IPS-NIHi7 (cell line): ENCODE results near the gene RPS14.

ENCODE experiments used
- DNase-seq: peaks from one replicate; pipeline ENCODE4 v3.0.0; 2012; ENCODE audit warnings: mixed read lengths; ENCODE audit errors: extremely low spot score

RPS14 gene

DNA sequence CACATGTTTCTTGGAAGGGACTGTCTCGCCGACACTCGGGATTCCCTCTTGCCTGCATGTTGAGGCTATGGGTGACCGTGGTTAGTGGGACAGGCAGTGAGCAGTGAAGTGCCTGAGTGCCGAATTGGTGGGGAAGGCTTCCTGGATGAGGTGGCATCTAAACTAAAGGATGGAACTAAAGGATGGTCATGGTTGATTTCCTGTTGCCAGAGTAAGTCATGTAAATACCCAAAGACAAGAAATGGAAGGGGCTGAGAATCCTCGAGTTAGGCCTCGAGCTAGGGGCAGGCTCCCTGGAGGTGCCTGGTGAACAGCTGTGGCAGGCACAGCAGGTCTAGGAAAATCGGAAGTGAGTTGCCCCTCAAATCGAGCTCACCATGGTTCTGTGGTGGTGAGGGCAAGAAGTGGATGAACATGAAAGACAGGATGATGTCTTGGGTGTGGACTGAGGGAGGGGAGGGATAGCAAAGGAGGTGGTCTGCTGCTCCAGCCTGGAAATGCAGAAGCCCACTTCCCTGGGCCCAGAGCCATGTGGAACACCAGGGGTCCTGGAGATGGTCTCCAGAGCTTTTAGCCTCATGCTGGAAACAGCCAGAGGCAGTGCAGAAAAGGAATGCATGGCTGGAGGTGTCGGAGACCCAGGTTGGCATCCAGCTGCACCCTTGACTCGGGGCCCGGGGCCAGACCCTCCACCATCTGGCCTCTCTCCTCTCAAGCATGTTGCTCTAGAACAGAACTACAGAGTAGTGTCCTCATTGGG is 49.0 kb downstream of the RPS14 start:
- no peak for DNase-seq

DNA sequence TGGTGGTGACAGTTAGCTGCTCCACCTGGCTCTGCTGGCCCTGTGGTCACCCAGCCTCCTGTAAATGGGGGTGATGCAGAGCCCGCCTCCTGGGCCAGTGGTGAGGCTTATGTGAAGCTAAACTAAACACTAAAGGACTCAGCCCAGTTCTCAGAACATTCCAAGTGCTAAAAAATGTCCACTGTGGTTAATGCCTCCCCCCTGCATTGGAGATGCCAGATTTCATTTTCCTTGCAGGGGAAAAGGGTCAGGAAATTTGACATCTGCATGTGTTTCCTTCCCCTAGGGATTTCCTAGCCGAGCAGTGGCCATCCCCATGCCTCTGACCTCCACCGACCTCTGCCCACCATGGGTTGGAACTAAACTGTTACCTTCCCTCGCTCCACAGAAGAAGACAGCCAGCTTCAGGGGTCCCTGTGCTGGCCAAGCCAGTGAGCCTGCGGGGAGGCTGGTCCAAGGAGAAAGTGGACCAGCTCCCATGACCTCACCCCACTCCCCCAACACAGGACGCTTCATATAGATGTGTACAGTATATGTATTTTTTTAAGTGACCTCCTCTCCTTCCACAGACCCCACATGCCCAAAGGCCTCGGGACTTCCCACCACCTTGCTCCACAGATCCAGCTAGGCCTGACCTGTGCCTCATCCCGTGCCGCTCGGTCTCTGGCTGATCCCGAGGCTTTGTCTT is 49.9 kb downstream of the RPS14 start:
- DNase-seq = no peak

DNA sequence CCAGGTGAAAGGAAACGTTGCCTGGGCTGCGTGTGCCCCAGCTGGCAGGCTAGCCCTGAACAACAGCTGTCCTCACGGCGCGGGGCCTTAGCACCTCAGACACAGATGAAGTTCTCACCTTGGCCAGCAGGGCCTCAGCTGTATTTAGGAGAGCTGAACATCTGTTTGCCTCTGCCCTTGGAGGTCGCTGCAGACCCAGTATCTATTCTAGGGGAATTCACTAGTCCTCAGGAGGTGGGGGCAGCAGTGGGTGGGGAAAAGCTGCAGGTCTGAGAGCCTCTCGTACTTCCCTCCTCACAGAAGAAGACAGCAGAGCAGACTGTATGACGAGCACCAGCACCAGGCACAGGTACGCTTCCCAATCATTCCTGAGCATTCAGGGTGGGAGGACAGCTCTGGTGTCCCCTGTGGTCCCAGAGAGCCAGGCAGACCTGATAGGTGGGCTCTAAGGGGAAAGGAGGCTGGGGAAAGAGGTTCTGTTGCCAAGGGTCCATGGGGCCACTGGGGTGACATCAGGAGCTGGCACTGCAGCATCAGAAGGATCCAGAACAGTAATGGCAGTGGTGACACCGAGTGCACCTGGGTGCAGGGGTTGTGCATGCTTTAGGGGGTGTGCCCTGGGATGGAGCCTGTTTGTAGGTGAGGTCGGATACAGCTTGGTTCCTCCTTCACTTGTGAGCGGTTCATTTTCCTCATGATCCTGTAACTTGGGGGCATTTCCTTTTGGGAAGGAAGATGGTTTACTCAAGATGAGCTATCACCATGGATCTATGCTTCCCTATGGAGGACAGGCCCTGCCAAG is 50.6 kb downstream of the RPS14 start:
- DNase-seq = no peak

DNA sequence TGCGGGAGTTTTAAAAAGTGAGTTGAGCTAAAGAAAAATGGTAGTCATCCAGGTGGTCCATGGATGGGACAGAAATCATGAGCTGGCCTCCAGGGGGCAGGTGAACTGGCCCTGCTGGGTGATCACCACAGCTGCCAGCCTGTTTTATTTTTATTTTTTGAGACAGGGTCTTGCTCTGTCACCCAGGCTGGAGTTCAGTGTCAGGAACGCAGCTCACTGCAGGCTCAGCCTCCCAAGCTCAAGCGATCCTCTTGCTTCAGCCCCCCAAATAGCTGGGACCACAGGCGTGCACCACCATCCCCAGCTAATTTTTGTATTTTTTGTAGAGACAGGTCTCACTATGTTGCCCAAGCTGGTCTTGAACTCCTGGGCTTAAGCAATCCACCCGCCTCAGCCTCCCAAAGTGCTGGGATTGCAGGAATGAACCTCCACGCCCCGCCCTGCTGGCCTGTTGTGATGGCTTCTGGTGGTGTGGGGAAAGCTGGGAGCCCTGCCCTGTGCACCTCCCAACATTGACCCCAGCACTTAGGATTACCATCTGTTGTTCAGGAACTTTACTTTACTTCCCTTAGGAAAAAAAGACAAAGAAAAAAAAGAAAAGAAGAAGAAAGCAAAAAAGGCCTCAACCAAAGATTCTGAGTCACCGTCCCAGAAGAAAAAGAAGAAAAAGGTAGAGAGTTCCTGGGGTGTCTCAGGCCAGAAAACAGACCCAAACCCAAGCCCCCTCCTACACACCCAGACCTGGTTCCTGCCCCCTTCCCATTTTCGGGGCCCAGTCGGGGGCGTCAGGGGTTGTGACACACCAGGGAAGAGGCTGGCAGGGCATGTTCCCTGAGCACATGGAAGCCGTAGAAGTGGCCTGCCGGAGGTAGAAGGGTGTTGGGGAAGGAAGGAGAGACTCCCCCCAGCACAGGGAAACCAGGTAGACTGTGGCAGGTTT is 51.5 kb downstream of the RPS14 start:
- DNase-seq = no peak

DNA sequence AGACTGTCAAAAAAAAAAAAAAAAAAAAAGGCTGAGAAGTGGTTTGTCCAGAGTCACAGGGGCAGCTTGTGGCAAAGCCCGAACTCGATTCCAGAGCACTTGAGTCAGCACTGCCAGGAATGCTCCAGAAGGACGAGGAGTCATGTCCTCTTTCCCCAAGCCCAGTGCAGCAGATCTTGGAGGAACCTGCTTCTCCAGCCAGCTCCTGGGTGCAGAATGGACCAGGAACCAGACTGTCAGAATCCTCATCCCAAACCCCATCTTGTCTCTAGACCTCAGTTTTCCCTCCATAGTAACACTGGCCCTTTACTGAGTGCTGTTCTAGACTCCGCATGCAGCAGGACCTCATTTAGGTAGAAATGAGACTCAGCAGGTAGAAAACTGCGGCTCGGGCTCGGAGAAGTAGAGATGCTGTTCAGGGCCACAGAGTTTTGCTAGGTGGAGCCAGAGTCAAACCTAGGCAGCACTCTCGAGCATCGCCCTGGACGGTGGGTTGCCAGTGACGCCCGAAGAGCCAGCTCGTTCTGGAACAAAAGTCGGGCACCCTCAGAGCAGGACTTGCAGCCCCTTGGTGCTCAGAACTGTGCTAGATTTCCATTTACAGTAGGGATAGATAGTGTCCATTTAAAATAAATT is 52.3 kb downstream of the RPS14 start:
- DNase-seq = no peak

DNA sequence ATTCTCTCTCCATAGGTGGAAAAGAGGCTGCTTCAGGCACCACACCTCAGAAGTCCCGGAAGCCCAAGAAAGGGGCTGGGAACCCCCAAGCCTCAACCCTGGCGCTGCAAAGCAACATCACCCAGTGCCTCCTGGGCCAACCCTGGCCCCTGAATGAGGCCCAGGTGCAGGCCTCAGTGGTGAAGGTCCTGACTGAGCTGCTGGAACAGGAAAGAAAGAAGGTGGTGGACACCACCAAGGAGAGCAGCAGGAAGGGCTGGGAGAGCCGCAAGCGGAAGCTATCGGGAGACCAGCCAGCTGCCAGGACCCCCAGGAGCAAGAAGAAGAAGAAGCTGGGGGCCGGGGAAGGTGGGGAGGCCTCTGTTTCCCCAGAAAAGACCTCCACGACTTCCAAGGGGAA is 53.3 kb downstream of the RPS14 start:
- DNase-seq = no peak

DNA sequence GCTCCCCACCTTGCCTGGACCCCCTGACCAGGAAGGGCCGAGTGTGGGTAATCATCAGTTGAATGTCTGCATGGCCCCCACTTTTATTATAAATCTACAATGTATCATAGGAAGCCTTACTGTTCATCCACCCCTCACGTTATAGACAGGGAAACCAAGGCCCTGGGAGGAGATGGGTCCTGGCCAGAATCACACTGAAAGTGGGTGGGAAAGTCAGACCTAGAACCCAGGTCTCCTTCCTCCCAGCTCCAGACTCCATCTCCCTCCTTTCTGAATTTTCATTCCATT is 53.9 kb downstream of the RPS14 start:
- DNase-seq = no peak

DNA sequence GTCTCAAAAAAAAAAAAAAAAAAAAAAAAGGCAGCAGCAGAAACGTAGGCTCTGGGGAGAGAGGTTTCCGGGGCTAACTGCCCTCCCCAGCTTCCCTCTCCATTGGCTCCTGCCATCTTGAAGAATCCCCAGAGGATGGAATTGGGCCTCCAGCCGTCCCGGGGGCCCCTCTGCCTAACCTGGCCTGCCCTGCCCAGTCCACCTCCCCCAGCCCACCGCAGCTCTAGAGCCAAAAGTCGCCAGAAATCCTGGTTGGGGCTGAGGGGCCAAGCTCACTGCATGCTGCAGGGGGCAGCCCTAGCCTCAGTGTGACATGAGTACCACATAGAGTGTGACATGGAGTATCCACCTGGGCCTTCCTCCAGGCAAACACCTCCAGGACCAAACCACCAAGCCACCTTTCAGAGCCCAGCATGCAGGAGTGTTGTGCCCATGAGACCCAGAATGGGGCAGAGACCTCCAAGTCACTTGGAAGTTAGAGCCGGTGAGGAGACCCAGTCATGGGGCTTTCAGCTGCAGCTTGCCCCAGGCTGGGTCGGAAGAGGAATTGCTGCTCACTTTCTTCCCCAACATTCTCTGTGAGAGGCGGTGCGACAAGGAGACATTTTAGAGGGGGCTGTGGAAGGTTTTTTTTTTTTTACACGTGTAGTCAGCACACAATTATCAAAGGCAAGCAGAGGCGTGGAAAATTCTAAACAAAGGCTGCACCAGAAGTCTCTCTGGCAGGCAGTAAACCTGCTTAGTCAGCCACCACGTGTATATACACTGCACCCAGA is 54.4 kb downstream of the RPS14 start:
- DNase-seq = no peak

DNA sequence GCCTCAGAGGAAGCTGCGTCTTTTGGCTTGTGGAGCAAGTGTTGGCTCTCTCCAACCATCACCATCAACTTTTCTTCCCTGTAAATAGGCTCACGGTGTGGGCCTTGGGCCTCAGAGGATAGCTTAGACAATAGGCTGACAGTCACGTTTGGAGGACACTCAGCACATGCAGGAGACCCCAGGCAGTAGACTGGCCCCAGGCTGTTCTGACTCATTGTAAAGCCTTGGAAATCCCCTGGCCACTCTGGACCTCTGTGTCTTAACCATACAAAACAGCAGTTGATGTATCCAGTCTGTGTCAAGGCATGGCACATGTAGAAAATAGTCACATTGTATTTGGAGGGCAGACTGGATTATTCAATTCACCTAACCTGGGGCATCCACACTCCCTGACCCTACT is 55.4 kb downstream of the RPS14 start:
- DNase-seq = no peak

DNA sequence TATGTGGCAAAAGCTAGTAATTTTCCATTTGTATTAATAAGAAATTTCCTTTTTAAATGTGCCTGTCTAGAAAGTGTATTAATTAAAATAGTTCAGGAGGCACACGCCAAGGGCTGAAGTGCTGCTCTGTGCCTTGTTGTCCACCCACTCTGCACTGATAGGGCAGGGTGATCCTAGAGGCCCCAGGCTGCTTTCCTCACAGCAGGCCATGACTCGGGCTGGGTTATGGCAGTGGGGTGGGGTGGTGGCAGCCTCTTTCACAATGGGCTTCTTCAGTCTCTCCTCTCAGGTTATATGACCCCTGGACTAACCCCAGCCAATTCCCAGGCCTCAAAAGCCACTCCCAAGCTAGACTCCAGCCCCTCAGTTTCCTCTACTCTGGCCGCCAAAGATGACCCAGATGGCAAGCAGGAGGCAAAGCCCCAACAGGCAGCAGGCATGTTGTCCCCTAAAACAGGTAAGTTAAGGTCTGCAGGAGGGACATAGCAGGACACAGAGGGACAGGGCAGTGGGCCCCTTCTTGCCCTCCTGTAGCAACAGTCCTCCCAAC is 56.4 kb downstream of the RPS14 start:
- no peak for DNase-seq

DNA sequence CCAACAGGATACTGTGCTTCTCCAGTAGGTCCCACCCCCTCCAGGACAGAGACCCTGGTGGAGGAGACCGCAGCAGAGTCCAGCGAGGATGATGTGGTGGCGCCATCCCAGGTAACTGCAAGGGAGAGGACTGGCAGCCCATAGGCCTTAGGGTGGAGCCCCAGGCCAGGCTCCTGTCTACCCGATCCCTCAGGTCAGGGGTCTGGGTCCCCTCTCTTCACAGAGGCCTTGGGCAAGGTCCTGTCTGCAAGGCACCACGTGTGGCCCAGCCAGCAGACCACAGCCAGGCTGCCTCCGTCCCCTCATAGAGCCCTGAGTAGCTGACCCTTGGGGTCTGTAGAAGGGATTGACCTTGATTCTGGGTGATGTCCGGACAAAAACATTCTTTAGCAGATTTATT is 56.9 kb downstream of the RPS14 start:
- no peak for DNase-seq
